Spleen (tissue), 11 donors: Measurements from ENCODE around the gene FAS. TPM values are rescaled to one million over a fixed set of nuclear protein-coding genes. Genes with fewer than 3 reads are reported as not detected.

Experiments used
- DNase-seq: peaks from one replicate; pipeline ENCODE4 v3.0.0-alpha.2; 2020
- H3K27ac ChIP-seq, 8 donors: fragments of 200-600 bp; sonication (generic) in 7 of 8; 1 replicate in 4 of 8; 2 replicates in 4 of 8; pipeline versions ENCODE4 v1.5.0 to v1.8.0; 2016 to 2021; ENCODE audit warnings: inconsistent platforms in 4 of 8, mild to moderate bottlenecking in 4 of 8, moderate library complexity in 1 of 8
- H3K27me3 ChIP-seq, 7 donors: fragments of 200-600 bp; sonication (generic) in 6 of 7; replicated peaks in 1 of 7; 1 replicate in 4 of 7; 2 replicates in 3 of 7; pipeline versions ENCODE4 v1.5.0 to v1.8.0; 2016 to 2021; ENCODE audit warnings: inconsistent platforms in 3 of 7, mild to moderate bottlenecking in 1 of 7
- H3K36me3 ChIP-seq, 6 donors: fragments of 200-600 bp; sonication (generic) in 5 of 6; 1 replicate in 4 of 6; 2 replicates in 2 of 6; pipeline versions ENCODE4 v1.5.0 to v1.8.0; 2016 to 2021; ENCODE audit warnings: inconsistent platforms in 2 of 6
- H3K4me1 ChIP-seq, 6 donors: fragments of 200-600 bp; sonication (generic) in 5 of 6; 1 replicate in 3 of 6; 2 replicates in 3 of 6; pipeline versions ENCODE4 v1.5.0 to v1.8.0; 2016 to 2021; ENCODE audit warnings: inconsistent platforms in 3 of 6
- H3K4me3 ChIP-seq, 8 donors: fragments of 200-600 bp; sonication (generic) in 7 of 8; 1 replicate in 4 of 8; 2 replicates in 4 of 8; pipeline versions ENCODE4 v1.5.0 to v1.8.0; 2016 to 2021; ENCODE audit warnings: inconsistent platforms in 4 of 8, mild to moderate bottlenecking in 4 of 8, moderate library complexity in 2 of 8
- H3K9me3 ChIP-seq, 8 donors: fragments of 200-600 bp; sonication (generic) in 7 of 8; 1 replicate in 4 of 8; 2 replicates in 4 of 8; pipeline versions ENCODE4 v1.5.0 to v1.8.0; 2016 to 2021; ENCODE audit warnings: inconsistent platforms in 4 of 8
- CTCF ChIP-seq, 11 experiments: fragments of 200-600 bp in 7 of 11; fragments of 450-650 bp in 4 of 11; sonication (generic) in 4 of 11; IDR thresholded peaks in 8 of 11; conservative IDR thresholded peaks in 3 of 11; 1 replicate in 7 of 11; 2 replicates in 4 of 11; pipeline versions ENCODE4 v1.4.0 to v1.8.0; 2016 to 2021; ENCODE audit warnings: antibody characterized with exemption in 11 of 11, inconsistent platforms in 4 of 11, mild to moderate bottlenecking in 1 of 11
- POLR2A ChIP-seq, 3 donors: fragments of 450-650 bp; IDR thresholded peaks; one replicate each; pipeline ENCODE4 v1.5.1; 2017; ENCODE audit warnings: antibody characterized with exemption in 3 of 3, mild to moderate bottlenecking in 1 of 3
- POLR2AphosphoS5 ChIP-seq, 3 donors: sonication (generic); formaldehyde crosslinking; IDR thresholded peaks; one replicate each; pipeline ENCODE4 v1.5.1; 2017; ENCODE audit warnings: antibody characterized with exemption in 3 of 3
- WGBS, 5 donors: extraction: QIAGEN DNeasy Blood & Tissue Kit in 3 of 5; methylation state at CpG; one replicate each; pipeline versions ENCODE4 v1.1.5 to v1.1.7; 2013 to 2018; 5-methylcytosine and 5-hydroxymethylcytosine counted together
- intact Hi-C: fragments of 100-400 bp; cut with DNase I; formaldehyde crosslinking; loops from one replicate; pipeline ENCODE4 v1.15.0; 2023; ENCODE audit warnings: low total_unique reads
- polyA plus RNA-seq, 3 donors: library from polyadenylated mRNA; stranded (reverse); fragments of 200-250 nt; gene quantifications; one replicate each; pipeline ENCODE4 v1.2.1, GENCODE V29; 2013
- total RNA-seq, 7 donors: library from RNA; depleted of rRNA in 3 of 7; stranded (reverse); fragments of >200 nt in 3 of 7; fragmentation: NEBNext Ultra II Directional in 4 of 7; extraction: Animal tissue kit (Norgen Biotek cat#: 25700) in 4 of 7; gene quantifications; one replicate each; pipeline versions ENCODE4 v1.1.0 to v1.2.1, GENCODE V29; 2016 to 2021
- donor health status: healthy with polysubstance abuse.
- donor health status: DM: no; HTN: no; CAD: no; lungs with moderate emphysema.
- donor health status: DM: no; HTN: no; CAD: no.
- donor health status: Bipolar disorder and iron deficiency.
- donor health status: healthy.
- donor health status: DM: no; HTN: no; CAD: no.
- donor health status: DM: yes; HTN: yes; CAD: no.

FAS gene
- total and polyA plus RNA-seq, 10 donors, result 7.6 to 50.6 (median 30.6) TPM

GRCh38 chr10:89029181-89029580, 38.6 kb downstream of the FAS start:
- Histone ChIP-seq H3K9me3 (no peaks in the 10 kb centered on the region), H3K36me3 (peaks cover 0 to 14% (median 0%) of the 10 kb centered on the region in 6 donors), H3K4me1 (peaks cover 6 to 41% (median 29%) of the 10 kb centered on the region in 6 donors), H3K4me3 (no peak overlapping the region), H3K27me3 (no peaks in the 10 kb centered on the region), H3K27ac (peak overlapping the region in 4 of 8 donors; percentile 11 to 79 (median 45))
- intact Hi-C loops, result no loop called here
- WGBS, 5 donors, result 86 to 93% (median 89%) methylated on average over 2 of the region's 2 CpGs
- TF ChIP-seq POLR2AphosphoS5 (IDR thresholded peaks at IDR 0.05), result no peak
- DNase-seq, result no peak

GRCh38 chr10:89029785-89030437, 39.3 kb downstream of the FAS start:
- peak; percentile 83 to 95 (median 91) for TF ChIP-seq CTCF (IDR thresholded peaks at IDR 0.05 in 8 of 11, conservative IDR thresholded peaks at IDR 0.05 in 3 of 11)
- TF ChIP-seq POLR2A (IDR thresholded peaks at IDR 0.05), result no peak
- TF ChIP-seq POLR2AphosphoS5 (IDR thresholded peaks at IDR 0.05), result peak in 1 of 3 donors; percentile 45
- peak; percentile 88 for DNase-seq
- Histone ChIP-seq H3K36me3 (peaks cover 0 to 8% (median 0%) of the 10 kb centered on the region in 6 donors), H3K27ac (peak overlapping the region in 4 of 8 donors; percentile 54 to 79 (median 72)), H3K9me3 (no peaks in the 10 kb centered on the region), H3K4me1 (peaks cover 6 to 41% (median 29%) of the 10 kb centered on the region in 6 donors), H3K4me3 (no peak overlapping the region), H3K27me3 (no peaks in the 10 kb centered on the region)
- WGBS, 5 donors, result 37 to 45% (median 39%) methylated on average over 8 of the region's 8 CpGs
- intact Hi-C loops, result loop anchor here (5.0 kb wide), 1 partner anchor 182 kb away; no protein-coding TSS in a partner anchor

GRCh38 chr10:89030791-89031190, 40.2 kb downstream of the FAS start:
- Histone ChIP-seq H3K9me3 (no peaks in the 10 kb centered on the region), H3K27me3 (no peaks in the 10 kb centered on the region), H3K4me3 (no peak overlapping the region), H3K27ac (peak overlapping the region in 4 of 8 donors; percentile 54 to 79 (median 72)), H3K4me1 (peaks cover 6 to 47% (median 29%) of the 10 kb centered on the region in 6 donors), H3K36me3 (no peaks in the 10 kb centered on the region)
- 43 to 79% (median 59%) methylated on average over 2 of the region's 2 CpGs for WGBS, 5 donors
- intact Hi-C loops, result loop anchor here (5.0 kb wide), 1 partner anchor 182 kb away; no protein-coding TSS in a partner anchor
- no peak for DNase-seq
- TF ChIP-seq POLR2AphosphoS5 (IDR thresholded peaks at IDR 0.05) (no peak), POLR2A (IDR thresholded peaks at IDR 0.05) (no peak), CTCF (IDR thresholded peaks at IDR 0.05 in 8 of 11, conservative IDR thresholded peaks at IDR 0.05 in 3 of 11) (no peak)

- H3K27me3 ChIP-seq, result no peaks in the 10 kb centered on the region
- H3K27ac ChIP-seq, result peak overlapping the region in 4 of 8 donors; percentile 54 to 79 (median 72)
- no peaks in the 10 kb centered on the region for H3K9me3 ChIP-seq
- H3K4me1 ChIP-seq, result peaks cover 6 to 51% (median 29%) of the 10 kb centered on the region in 6 donors
- no peaks in the 10 kb centered on the region for H3K36me3 ChIP-seq
- DNase-seq, result no peak
- intact Hi-C loops, result loop anchor here (5.0 kb wide), 1 partner anchor 180 kb away; no protein-coding TSS in a partner anchor
- TF ChIP-seq POLR2A (IDR thresholded peaks at IDR 0.05) (no peak), POLR2AphosphoS5 (IDR thresholded peaks at IDR 0.05) (no peak), CTCF (IDR thresholded peaks at IDR 0.05 in 8 of 11, conservative IDR thresholded peaks at IDR 0.05 in 3 of 11) (no peak)
- H3K4me3 ChIP-seq, result no peak overlapping the region
- WGBS, 5 donors, result 34 to 62% (median 43%) methylated on average over 8 of the region's 8 CpGs
Observed at GRCh38 chr10:89032141-89032891, 41.7 kb downstream of the FAS start.
